Epithelial cell of proximal tubule (primary cell): ENCODE data around the gene TRIM26. TPM values are rescaled to one million over a fixed set of nuclear protein-coding genes. Genes with fewer than 3 reads are reported as not detected.

Experiments used
- DNase-seq: peaks from one replicate; pipeline ENCODE4 v3.0.0-alpha.2; 2011; ENCODE audit warnings: low read depth
- H3K4me3 ChIP-seq: 2 replicates; pipeline ENCODE4 v1.5.1; 2011; ENCODE audit warnings: low read depth, mild to moderate bottlenecking, low read length
- CTCF ChIP-seq: conservative IDR thresholded peaks from 2 replicates; pipeline ENCODE4 v1.5.1; 2012; ENCODE audit warnings: low read depth, mild to moderate bottlenecking, low read length
- total RNA-seq: library from RNA; depleted of rRNA; stranded (reverse); fragments of >200 nt; gene quantifications from 2 replicates; pipeline ENCODE4 v1.2.3, GENCODE V29; 2015

Gene TRIM26
- total RNA-seq, 1 donor from 2014 or later: 14.7 TPM

GRCh38 chr6:30196376-30196775 lies 16.8 kb downstream of the TRIM26 start:
- no peak for DNase-seq
- no peak for TF ChIP-seq CTCF
- H3K4me3 ChIP-seq: no peak overlapping the region

GRCh38 chr6:30195951-30196350 lies 17.3 kb downstream of the TRIM26 start:
- DNase-seq: no peak
- TF ChIP-seq CTCF: no peak
- no peak overlapping the region for H3K4me3 ChIP-seq

- TF ChIP-seq CTCF: no peak
- DNase-seq: no peak
- H3K4me3 ChIP-seq: no peak overlapping the region
These were observed 18.2 kb downstream of the TRIM26 start for GRCh38 chr6:30194797-30195690.

- no peak for TF ChIP-seq CTCF
- DNase-seq: no peak
- H3K4me3 ChIP-seq: no peak overlapping the region
These were observed 21.1 kb downstream of the TRIM26 start for GRCh38 chr6:30192076-30192475.

GRCh38 chr6:30188541-30188940 lies 24.7 kb downstream of the TRIM26 start:
- H3K4me3 ChIP-seq: no peak overlapping the region
- TF ChIP-seq CTCF: no peak
- DNase-seq: no peak

- TF ChIP-seq CTCF: no peak
- DNase-seq: no peak
- H3K4me3 ChIP-seq: no peak overlapping the region
These were observed 27.2 kb downstream of the TRIM26 start for GRCh38 chr6:30185846-30186484.
